ENCODE data around the gene SCAPER. TPM values are rescaled to one million over a fixed set of nuclear protein-coding genes. Genes with fewer than 3 reads are reported as not detected.

The SCAPER gene
- total RNA-seq, 2 experiments from 2014 or later: 20.4 to 29.5 TPM

DNA sequence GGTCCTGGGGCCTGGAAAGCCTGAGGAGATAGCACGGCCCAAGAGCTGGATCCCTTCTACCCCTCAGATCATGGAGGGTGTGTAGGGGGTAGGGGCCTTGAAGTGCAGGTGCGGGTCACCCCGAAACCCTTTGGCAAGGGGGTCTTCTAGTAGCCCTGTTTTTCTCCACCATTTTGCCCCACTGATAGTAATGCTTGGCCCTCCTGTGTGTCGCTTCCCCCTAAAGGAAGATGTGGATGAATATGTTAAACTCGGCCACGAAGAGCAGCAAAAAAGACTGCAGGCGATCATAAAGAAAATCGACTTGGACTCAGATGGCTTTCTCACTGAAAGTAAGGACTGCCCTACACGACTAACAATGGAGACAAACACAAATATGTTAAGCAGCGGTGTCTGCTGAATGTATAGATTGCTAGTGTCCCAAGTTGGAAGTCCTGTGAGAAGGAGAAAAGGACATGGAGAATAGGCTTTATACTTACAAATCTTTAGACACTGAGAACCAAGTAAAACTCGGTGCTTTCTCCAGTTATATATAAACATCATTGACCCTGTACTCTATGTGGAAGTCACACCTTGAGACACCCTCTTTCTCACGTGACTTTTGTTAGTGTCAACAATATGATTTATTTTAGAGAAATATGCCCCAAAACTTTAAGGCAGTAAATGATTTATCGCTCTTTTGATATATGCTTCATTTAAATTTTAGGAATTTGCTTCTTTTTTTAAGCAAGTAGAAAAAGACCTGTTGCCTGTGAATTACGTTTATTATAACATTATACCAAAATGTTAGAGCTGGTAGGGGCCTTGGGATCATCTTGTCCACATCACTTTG, 27.2 kb upstream of the SCAPER start:
- no peak for DNase-seq
- Mint-ChIP-seq H3K9me3 (ENCODE audit: low read depth) (no peaks in the 10 kb centered on the region), H3K27me3 (no peaks in the 10 kb centered on the region), H3K27ac (peak overlapping the region; percentile 87), H3K4me3 (peak overlapping the region; percentile 82), H3K36me3 (peaks cover 23% of the 10 kb centered on the region), H3K4me1 (peaks cover 43% of the 10 kb centered on the region)
- ATAC-seq: no peak
- CTCF ChIA-PET: interaction anchor here (1.4 to 2.1 kb wide), 4 partner anchors 9 to 611 kb away, joined by 4 to 10 read pairs (median 6); partner anchors contain the start of gene SCAPER

- CTCF ChIA-PET: interaction anchor here (1.1 to 2.1 kb wide), 4 partner anchors 9 to 611 kb away, joined by 4 to 10 read pairs (median 6); partner anchors contain the start of gene SCAPER
- DNase-seq (peak; percentile 95), ATAC-seq (peak; percentile 99)
- Mint-ChIP-seq H3K27ac (peak within 1 kb of the TSS; percentile 87), H3K9me3 (ENCODE audit: low read depth) (no peaks in the 10 kb centered on the region), H3K27me3 (peaks cover 3% of the 10 kb centered on the region), H3K36me3 (peaks cover 17% of the 10 kb centered on the region), H3K4me1 (peaks cover 40% of the 10 kb centered on the region), H3K4me3 (peak within 1 kb of the TSS; percentile 82)
These were observed 26.4 kb upstream of the SCAPER start, which contains the start of gene RCN2 for GRCh38 chr15:76931397-76932134. RCN2 (plus strand) TSS chr15:76931749; CDS start chr15:76931842, 93 bp downstream.

- CTCF ChIA-PET: interaction anchor here (1.1 to 2.1 kb wide), 2 partner anchors 93 to 612 kb away, joined by 4 to 10 read pairs; no protein-coding TSS in a partner anchor
- Mint-ChIP-seq H3K27ac (peak overlapping the region; percentile 81), H3K4me1 (peaks cover 37% of the 10 kb centered on the region), H3K27me3 (peaks cover 9% of the 10 kb centered on the region), H3K9me3 (ENCODE audit: low read depth) (no peaks in the 10 kb centered on the region), H3K4me3 (peak overlapping the region; percentile 82), H3K36me3 (peaks cover 13% of the 10 kb centered on the region)
- ATAC-seq: no peak
- no peak for DNase-seq
These were observed 25.8 kb upstream of the SCAPER start for GRCh38 chr15:76930831-76931396.

- Mint-ChIP-seq H3K4me3 (no peak overlapping the region), H3K27ac (no peak overlapping the region), H3K9me3 (ENCODE audit: low read depth) (no peaks in the 10 kb centered on the region), H3K36me3 (peaks cover 4% of the 10 kb centered on the region), H3K4me1 (peaks cover 26% of the 10 kb centered on the region), H3K27me3 (peaks cover 18% of the 10 kb centered on the region)
- CTCF ChIA-PET: interaction anchor here (1.4 to 1.6 kb wide), 2 partner anchors 22 to 23 kb away, joined by 4 read pairs; no protein-coding TSS in a partner anchor
- DNase-seq (no peak), ATAC-seq (no peak)
These were observed 24.0 kb upstream of the SCAPER start for GRCh38 chr15:76929011-76929760.

- Mint-ChIP-seq H3K27me3 (peaks cover 21% of the 10 kb centered on the region), H3K36me3 (no peaks in the 10 kb centered on the region), H3K27ac (no peak overlapping the region), H3K4me3 (no peak overlapping the region), H3K4me1 (peaks cover 19% of the 10 kb centered on the region), H3K9me3 (ENCODE audit: low read depth) (no peaks in the 10 kb centered on the region)
- DNase-seq (no peak), ATAC-seq (no peak)
- CTCF ChIA-PET: interaction anchor here (1.6 kb wide), 1 partner anchor 23 kb away, joined by 4 read pairs; no protein-coding TSS in a partner anchor
These were observed 23.1 kb upstream of the SCAPER start for GRCh38 chr15:76928201-76928600.

DNA sequence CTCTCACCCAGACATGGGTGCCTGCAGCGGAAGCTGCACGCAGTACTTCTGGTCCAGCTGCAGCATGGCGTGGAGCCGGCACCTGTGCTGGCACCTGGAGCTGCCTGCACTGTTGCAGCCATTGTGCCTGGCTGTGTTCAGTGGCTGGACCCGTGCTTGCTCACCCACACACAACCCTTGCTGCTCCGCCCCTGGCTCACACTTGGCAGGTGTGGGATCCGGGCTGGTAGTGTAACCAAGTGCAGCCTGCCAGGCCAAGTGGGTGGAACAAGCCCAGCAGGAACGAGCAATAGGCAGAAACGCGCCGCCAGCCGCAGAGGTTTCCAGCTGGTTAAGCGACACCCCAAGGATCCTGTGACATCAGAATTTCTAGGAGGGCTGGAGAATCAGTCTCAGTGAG, 11.2 kb upstream of the SCAPER start:
- DNase-seq: no peak
- ATAC-seq: no peak
- H3K36me3 Mint-ChIP-seq: no peaks in the 10 kb centered on the region
- peaks cover 7% of the 10 kb centered on the region for H3K4me1 Mint-ChIP-seq
- H3K4me3 Mint-ChIP-seq: no peak overlapping the region
- peaks cover 26% of the 10 kb centered on the region for H3K27me3 Mint-ChIP-seq
- CTCF ChIA-PET: no interaction called here
- H3K9me3 Mint-ChIP-seq (ENCODE audit: low read depth): no peaks in the 10 kb centered on the region
- H3K27ac Mint-ChIP-seq: no peak overlapping the region

DNA sequence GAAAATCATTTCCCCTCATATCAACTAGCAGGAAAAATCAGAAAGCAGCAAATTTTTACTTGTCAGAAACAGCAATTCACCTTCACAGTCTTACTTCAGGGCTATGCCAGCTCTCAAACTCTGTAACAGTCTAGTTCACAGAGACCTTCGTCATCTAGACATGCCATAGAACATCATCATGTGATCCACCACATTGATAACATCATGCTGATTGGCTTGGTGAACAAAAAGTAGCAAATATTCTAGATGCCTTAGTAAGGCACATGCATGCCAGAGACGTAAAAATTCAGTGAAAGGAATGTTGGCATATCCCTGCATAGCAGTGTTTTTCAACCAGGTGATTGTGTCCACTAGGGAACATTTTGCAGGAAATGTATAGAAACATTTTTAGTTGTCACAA, 8.6 kb upstream of the SCAPER start:
- Mint-ChIP-seq H3K27ac (no peak overlapping the region), H3K4me3 (no peak overlapping the region), H3K27me3 (peaks cover 14% of the 10 kb centered on the region), H3K9me3 (ENCODE audit: low read depth) (no peaks in the 10 kb centered on the region), H3K4me1 (peaks cover 7% of the 10 kb centered on the region), H3K36me3 (no peaks in the 10 kb centered on the region)
- ATAC-seq (no peak), DNase-seq (no peak)
- CTCF ChIA-PET: no interaction called here

- Mint-ChIP-seq H3K9me3 (ENCODE audit: low read depth) (no peaks in the 10 kb centered on the region), H3K36me3 (no peaks in the 10 kb centered on the region), H3K27me3 (peaks cover 4% of the 10 kb centered on the region), H3K4me3 (no peak overlapping the region), H3K27ac (no peak overlapping the region), H3K4me1 (peaks cover 7% of the 10 kb centered on the region)
- DNase-seq (no peak), ATAC-seq (no peak)
- CTCF ChIA-PET: no interaction called here
These were observed 7.3 kb upstream of the SCAPER start for GRCh38 chr15:76912430-76912829.

- CTCF ChIA-PET: interaction anchor here (0.8 to 1.7 kb wide), 3 partner anchors 24 to 274 kb away, joined by 3 to 7 read pairs (median 4); partner anchors contain the start of gene RCN2
- H3K27ac Mint-ChIP-seq: no peak overlapping the region
- peaks cover 4% of the 10 kb centered on the region for H3K27me3 Mint-ChIP-seq
- H3K36me3 Mint-ChIP-seq: no peaks in the 10 kb centered on the region
- DNase-seq (no peak), ATAC-seq (no peak)
- H3K9me3 Mint-ChIP-seq (ENCODE audit: low read depth): no peaks in the 10 kb centered on the region
- H3K4me3 Mint-ChIP-seq: no peak overlapping the region
- H3K4me1 Mint-ChIP-seq: peaks cover 31% of the 10 kb centered on the region
These were observed 715 bp upstream of the SCAPER start for GRCh38 chr15:76905855-76906254.

- peaks cover 4% of the 10 kb centered on the region for H3K27me3 Mint-ChIP-seq
- H3K9me3 Mint-ChIP-seq (ENCODE audit: low read depth): no peaks in the 10 kb centered on the region
- H3K4me1 Mint-ChIP-seq: peaks cover 31% of the 10 kb centered on the region
- H3K4me3 Mint-ChIP-seq: peak overlapping the region; percentile 83
- H3K36me3 Mint-ChIP-seq: peaks cover 4% of the 10 kb centered on the region
- peak overlapping the region; percentile 85 for H3K27ac Mint-ChIP-seq
- CTCF ChIA-PET: interaction anchor here (0.7 to 1.8 kb wide), 6 partner anchors 28 to 275 kb away, joined by 3 to 7 read pairs (median 4); partner anchors contain the start of gene RCN2
- DNase-seq: peak; percentile 50
- peak; percentile 4 for ATAC-seq
These were observed 603 bp downstream of the SCAPER start for GRCh38 chr15:76904461-76905012.

GRCh38 chr15:76903251-76903681, 1.9 kb downstream of the SCAPER start:
- H3K36me3 Mint-ChIP-seq: peaks cover 10% of the 10 kb centered on the region
- H3K9me3 Mint-ChIP-seq (ENCODE audit: low read depth): no peaks in the 10 kb centered on the region
- CTCF ChIA-PET: interaction anchor here (1.1 to 1.8 kb wide), 4 partner anchors 17 to 590 kb away, joined by 3 to 5 read pairs (median 4); no protein-coding TSS in a partner anchor
- ATAC-seq: no peak
- peak overlapping the region; percentile 41 for H3K4me3 Mint-ChIP-seq
- peaks cover 4% of the 10 kb centered on the region for H3K27me3 Mint-ChIP-seq
- H3K27ac Mint-ChIP-seq: peak overlapping the region; percentile 33
- no peak for DNase-seq
- peaks cover 31% of the 10 kb centered on the region for H3K4me1 Mint-ChIP-seq

DNA sequence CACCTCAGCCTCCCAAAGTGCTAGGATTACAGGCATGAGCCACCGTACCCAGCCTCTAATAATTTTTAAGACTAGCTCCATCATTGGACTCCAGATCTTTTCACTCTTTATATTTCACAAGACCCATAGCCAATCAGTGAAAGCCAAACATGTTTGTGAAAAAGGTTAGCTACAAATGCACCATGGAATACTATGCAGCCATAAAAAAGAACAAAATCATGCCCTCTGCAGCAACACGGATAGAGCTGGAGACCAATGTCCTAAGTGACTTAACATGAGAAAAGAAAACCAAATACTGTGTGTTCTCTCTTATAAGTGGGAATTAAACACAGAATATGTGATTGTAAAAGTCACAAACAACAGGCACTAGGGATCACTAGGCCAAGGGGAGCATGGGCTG, 3.2 kb downstream of the SCAPER start:
- ATAC-seq (no peak), DNase-seq (no peak)
- peaks cover 16% of the 10 kb centered on the region for H3K36me3 Mint-ChIP-seq
- no peak overlapping the region for H3K4me3 Mint-ChIP-seq
- H3K27ac Mint-ChIP-seq: no peak overlapping the region
- CTCF ChIA-PET: interaction anchor here (1.6 to 1.7 kb wide), 2 partner anchors 50 to 592 kb away, joined by 3 to 4 read pairs; no protein-coding TSS in a partner anchor
- H3K27me3 Mint-ChIP-seq: peaks cover 4% of the 10 kb centered on the region
- H3K4me1 Mint-ChIP-seq: peaks cover 31% of the 10 kb centered on the region
- no peaks in the 10 kb centered on the region for H3K9me3 Mint-ChIP-seq (ENCODE audit: low read depth)

Measured in activated CD8-positive, alpha-beta memory T cell treated with anti-CD3 and anti-CD28 coated beads, Interleukin-2, amount 10 ng/mL, durations not matched to agents 7 days and 5 days (primary cell).